ACC112 (cell line): ENCODE measurements around the gene DNMT3A.
"Not testable (repeated sequence)": the region's sequence is repeated elsewhere in the genome, so short reads cannot be mapped to it uniquely, and the experiment has no call there.

Experiments used
- H2AFZ ChIP-seq: fragments of 200-600 bp; sonication (generic); one replicate; pipeline ENCODE4 v1.6.0; 2017; ENCODE audit warnings: antibody characterized with exemption, low read length; ENCODE audit not compliant: unreplicated experiment
- H3K27ac ChIP-seq: fragments of 200-600 bp; sonication (generic); 2 replicates; pipeline ENCODE4 v1.5.1; 2014; ENCODE audit warnings: low read depth, mild to moderate bottlenecking, antibody characterized with exemption, low read length, moderate library complexity
- H3K27me3 ChIP-seq: fragments of 200-600 bp; sonication (generic); 2 replicates; pipeline ENCODE4 v1.6.1; 2014; ENCODE audit warnings: mild to moderate bottlenecking, antibody characterized with exemption, low read length, moderate library complexity, mixed read lengths; ENCODE audit not compliant: insufficient read depth
- H3K36me3 ChIP-seq: fragments of 200-600 bp; sonication (generic); 2 replicates; pipeline ENCODE4 v1.6.1; 2016; ENCODE audit warnings: mild to moderate bottlenecking, antibody characterized with exemption, low read length, moderate library complexity, mixed read lengths; ENCODE audit not compliant: insufficient read depth
- H3K4me1 ChIP-seq: fragments of 200-600 bp; sonication (generic); one replicate; pipeline ENCODE4 v1.6.1; 2016; ENCODE audit warnings: low read length, mixed read lengths; ENCODE audit not compliant: insufficient read depth, unreplicated experiment, control insufficient read depth
- H3K4me3 ChIP-seq: fragments of 200-600 bp; sonication (generic); 2 replicates; pipeline ENCODE4 v1.5.1; 2014; ENCODE audit warnings: mild to moderate bottlenecking, low read depth, low read length
- H3K79me2 ChIP-seq: fragments of 200-600 bp; sonication (generic); one replicate; pipeline ENCODE4 v1.6.0; 2016; ENCODE audit warnings: low read length; ENCODE audit not compliant: control insufficient read depth, unreplicated experiment, insufficient read depth

DNMT3A gene

GRCh38 chr2:25281941-25282340, 59.8 kb downstream of the DNMT3A start:
- no peak overlapping the region for H3K27ac ChIP-seq
- no peak overlapping the region for H2AFZ ChIP-seq
- H3K4me3 ChIP-seq = no peak overlapping the region
- H3K27me3 ChIP-seq = no peaks in the 10 kb centered on the region
- H3K79me2 ChIP-seq = no peaks in the 10 kb centered on the region
- H3K4me1 ChIP-seq = peaks cover 4% of the 10 kb centered on the region
- H3K36me3 ChIP-seq = no peaks in the 10 kb centered on the region

DNA sequence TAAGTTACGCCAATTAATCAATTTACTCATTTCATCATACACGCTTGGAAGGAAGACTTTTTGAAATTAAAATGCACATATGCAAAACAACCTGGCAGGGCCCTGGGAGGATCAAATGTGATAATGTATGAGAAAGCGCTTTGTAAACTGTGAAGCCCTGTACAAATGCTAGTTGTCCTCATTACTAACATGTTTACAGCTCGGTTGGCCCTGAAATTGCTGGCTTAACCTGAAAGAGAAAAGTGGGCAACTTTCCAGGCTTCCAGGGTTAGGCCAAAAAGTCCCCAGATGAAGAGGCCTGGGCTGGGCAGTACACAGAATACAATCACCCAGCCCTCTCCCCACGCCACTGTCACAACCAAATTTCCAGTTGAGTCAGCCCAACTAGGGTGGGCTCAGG, 60.2 kb downstream of the DNMT3A start:
- H3K4me3 ChIP-seq = no peak overlapping the region
- H3K36me3 ChIP-seq = no peaks in the 10 kb centered on the region
- H3K4me1 ChIP-seq = peaks cover 4% of the 10 kb centered on the region
- no peak overlapping the region for H3K27ac ChIP-seq
- no peaks in the 10 kb centered on the region for H3K79me2 ChIP-seq
- no peak overlapping the region for H2AFZ ChIP-seq
- H3K27me3 ChIP-seq = no peaks in the 10 kb centered on the region

DNA sequence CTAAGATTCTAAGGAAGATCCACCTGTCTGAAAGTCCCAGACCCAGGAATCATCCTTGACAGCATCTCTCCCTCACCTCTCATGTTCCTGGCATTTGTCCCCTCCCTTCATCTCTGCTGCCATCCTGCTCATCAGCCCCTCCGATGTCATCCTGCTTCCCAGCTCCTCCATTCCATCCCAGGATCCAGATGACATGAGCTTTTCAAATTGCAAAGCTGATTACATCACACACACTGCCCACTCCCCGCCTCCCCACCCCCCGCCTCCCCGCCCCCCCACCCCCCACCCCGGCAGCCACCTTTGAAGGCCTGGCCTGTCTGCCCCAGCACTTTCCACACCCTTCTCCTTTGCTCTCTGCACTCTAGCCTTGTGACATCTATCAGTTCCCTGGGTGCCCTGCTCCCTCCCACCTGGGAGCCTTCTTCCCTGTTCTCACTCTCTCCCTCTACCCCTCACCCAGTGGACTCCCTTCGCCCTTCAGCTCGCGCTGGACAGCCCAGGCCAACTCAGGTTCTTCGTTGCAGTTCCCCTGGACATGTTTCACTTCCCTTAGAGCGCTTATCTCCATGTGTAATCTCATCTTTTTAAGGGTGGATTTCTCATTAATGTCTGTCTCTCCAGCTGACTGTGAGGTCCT, 61.6 kb downstream of the DNMT3A start:
- no peak overlapping the region for H3K27ac ChIP-seq
- H3K4me3 ChIP-seq = no peak overlapping the region
- peaks cover 4% of the 10 kb centered on the region for H3K4me1 ChIP-seq
- no peaks in the 10 kb centered on the region for H3K27me3 ChIP-seq
- no peak overlapping the region for H2AFZ ChIP-seq
- no peaks in the 10 kb centered on the region for H3K79me2 ChIP-seq
- H3K36me3 ChIP-seq = no peaks in the 10 kb centered on the region

- Histone ChIP-seq H3K27me3 (no peaks in the 10 kb centered on the region), H3K4me3 (no peak overlapping the region)
Observed at GRCh38 chr2:25279091-25279651, 62.6 kb downstream of the DNMT3A start.

DNA sequence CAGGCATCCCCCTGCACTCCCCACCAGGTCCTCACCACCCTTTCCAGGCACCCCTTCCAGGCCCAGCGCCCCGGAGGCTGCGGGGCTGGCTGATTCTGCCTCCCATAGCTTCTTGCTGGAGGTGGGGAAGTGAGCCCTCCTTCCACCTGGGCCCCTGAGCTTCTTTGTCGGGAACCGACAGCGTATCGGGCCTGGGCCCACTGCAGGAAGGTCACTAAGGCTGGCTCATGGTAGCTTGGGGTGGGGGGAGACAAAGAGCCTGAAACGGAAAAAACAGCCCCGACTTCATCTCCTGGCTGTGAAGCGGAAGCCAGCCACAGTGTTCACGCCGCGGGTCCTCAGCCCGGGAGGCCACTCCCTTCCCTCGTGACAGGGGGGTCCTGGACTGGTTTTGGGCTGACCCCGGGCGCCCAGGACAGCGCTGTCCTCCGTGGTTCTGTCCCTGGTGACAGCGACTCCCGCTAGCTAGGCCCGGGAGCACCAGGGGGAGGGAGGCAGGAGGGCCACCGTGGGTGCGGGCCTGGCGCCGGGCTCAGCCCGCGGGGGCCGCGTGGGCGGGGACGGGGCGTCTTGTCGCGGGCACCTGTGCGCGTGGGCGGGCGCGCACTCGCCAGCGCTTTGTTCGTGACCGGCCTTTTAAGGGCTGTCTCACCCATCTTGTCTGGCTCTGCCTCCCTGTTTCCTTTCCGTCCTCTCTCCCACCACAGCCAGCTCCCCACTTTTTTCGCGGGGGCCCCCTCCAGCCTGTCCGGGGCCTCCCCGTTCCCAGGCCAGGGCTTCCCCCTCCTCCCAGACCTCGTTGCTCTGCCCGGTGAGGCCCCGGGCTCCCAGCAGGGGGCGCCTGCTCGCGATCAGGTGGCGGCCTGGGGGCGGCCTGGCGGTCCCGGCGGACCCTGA, 64.9 kb downstream of the DNMT3A start:
- Histone ChIP-seq H3K27me3 (no peaks in the 10 kb centered on the region), H3K36me3 (no peaks in the 10 kb centered on the region), H2AFZ (no peak overlapping the region), H3K27ac (no peak overlapping the region), H3K4me3 (no peak overlapping the region), H3K4me1 (peaks cover 4% of the 10 kb centered on the region), H3K79me2 (no peaks in the 10 kb centered on the region)

More at GRCh38 chr2:25279091-25279651, 62.6 kb downstream of the DNMT3A start:
- no peak overlapping the region for H2AFZ ChIP-seq
- no peaks in the 10 kb centered on the region for H3K79me2 ChIP-seq
- H3K36me3 ChIP-seq = no peaks in the 10 kb centered on the region
- H3K4me1 ChIP-seq = peaks cover 4% of the 10 kb centered on the region
- no peak overlapping the region for H3K27ac ChIP-seq

GRCh38 chr2:25275575-25275965, 66.2 kb downstream of the DNMT3A start:
- Histone ChIP-seq H3K4me3 (no peak overlapping the region), H3K79me2 (no peaks in the 10 kb centered on the region), H3K27ac (no peak overlapping the region), H3K36me3 (no peaks in the 10 kb centered on the region), H2AFZ (no peak overlapping the region), H3K27me3 (no peaks in the 10 kb centered on the region), H3K4me1 (peaks cover 4% of the 10 kb centered on the region)

DNA sequence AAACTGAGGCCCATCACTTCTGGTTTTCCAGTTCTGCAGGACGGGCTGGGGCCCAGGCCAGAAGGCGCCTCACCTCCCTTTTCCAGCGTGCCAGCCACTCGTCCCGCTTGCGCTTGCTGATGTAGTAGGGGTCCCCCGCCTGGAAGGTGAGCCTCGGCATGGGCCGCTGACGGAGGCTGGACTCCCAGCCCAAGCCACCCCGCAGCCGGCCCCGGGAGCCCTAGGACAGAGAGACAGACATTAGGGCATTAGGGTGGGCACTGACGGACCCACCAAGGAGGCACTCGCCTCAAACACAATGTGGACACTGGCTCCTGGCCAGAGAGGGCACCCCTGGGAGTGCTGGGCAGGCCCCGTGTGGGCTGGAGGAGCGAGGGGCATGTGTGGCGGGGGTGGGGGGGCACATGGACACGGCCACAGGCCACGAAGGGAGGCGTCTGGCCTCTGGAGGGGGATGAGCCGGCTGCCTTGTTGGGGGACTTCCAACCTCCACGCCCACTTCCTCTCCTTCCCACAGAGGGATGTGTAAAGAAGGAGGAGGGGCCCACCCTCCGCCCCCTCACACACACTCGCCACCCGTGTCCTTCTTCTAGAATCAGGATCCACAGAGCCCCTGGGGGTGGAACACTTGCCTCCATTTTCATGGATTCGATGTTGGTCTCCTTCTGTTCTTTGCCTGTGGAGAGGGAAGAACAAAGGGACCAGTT, 66.7 kb downstream of the DNMT3A start:
- Histone ChIP-seq H2AFZ (no peak overlapping the region), H3K36me3 (no peaks in the 10 kb centered on the region), H3K27me3 (no peaks in the 10 kb centered on the region), H3K4me3 (no peak overlapping the region), H3K79me2 (no peaks in the 10 kb centered on the region), H3K27ac (no peak overlapping the region), H3K4me1 (peaks cover 4% of the 10 kb centered on the region)

DNA sequence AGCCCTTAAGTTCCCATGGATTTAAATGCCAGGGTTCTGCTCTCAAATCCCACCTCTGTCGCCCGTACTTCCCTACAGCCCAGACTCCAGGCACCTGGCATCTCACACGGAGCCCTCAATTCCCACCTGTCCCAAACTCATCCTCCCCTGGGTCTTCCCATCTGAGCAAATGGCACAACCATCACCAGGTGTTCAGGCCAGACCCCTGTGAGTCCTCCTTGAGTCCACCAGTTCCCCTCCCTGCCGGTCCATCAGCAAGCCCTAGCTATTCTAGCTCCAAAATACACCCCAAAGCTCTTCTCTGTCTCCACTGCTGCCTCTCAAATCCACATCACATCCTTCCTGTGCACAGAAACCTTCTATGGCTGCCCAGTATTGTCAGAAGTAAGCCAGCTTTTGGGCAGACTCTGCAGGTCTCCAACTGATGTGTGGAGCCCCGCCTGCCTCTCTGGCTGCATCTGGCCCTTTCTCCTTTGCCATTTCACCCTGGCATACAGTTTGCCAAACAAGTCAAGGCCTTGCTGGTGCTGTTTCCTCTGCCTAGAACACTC, 67.7 kb downstream of the DNMT3A start:
- H3K27ac ChIP-seq = no peak overlapping the region
- no peak overlapping the region for H2AFZ ChIP-seq
- H3K36me3 ChIP-seq = no peaks in the 10 kb centered on the region
- no peaks in the 10 kb centered on the region for H3K4me1 ChIP-seq
- H3K4me3 ChIP-seq = no peak overlapping the region
- no peaks in the 10 kb centered on the region for H3K79me2 ChIP-seq
- H3K27me3 ChIP-seq = no peaks in the 10 kb centered on the region

DNA sequence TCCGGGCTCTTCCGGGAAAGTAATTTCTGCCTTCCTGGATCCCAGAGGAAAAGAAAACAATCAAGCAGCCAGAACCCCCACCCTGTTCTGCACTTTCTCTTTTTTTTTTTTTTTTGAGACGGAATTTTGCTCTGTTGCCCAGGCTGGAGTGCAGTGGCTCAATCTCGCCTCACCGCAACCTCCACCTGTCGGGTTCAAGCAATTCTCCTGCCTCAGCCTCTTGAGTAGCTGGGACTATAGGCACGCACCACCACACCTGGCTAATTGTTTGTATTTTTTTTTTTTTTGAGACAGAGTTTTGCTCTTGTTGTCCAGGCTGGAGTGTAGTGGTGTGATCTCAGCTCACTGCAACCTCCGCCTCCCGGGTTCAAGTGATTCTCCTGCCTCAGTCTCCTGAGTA, 69.0 kb downstream of the DNMT3A start:
- not testable (repeated sequence) for H3K4me1 ChIP-seq, H3K79me2 ChIP-seq, H2AFZ ChIP-seq, H3K36me3 ChIP-seq, H3K4me3 ChIP-seq, H3K27ac ChIP-seq, H3K27me3 ChIP-seq

DNA sequence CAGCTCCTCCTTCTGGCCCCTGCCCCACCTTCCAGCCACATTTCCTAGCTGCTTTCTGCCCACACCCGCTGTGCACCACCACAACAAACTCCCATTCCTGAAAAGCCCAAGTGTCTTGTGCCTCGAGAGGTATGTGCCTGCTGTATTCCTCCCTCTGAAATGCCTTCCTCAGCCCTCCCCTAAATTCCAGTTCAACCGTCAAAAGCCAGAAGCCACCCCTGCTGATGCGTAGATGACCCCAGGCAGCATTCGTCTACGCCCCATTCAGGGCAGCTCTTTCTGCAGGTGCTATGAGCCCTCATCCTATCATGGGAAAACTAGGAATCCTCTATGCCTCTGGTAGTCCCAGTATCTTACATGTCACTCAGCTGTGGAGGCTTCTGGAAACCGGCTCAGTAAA, 71.7 kb downstream of the DNMT3A start:
- Histone ChIP-seq H3K79me2 (no peaks in the 10 kb centered on the region), H3K4me1 (peaks cover 4% of the 10 kb centered on the region), H3K27me3 (no peaks in the 10 kb centered on the region), H3K27ac (no peak overlapping the region), H2AFZ (no peak overlapping the region), H3K4me3 (no peak overlapping the region), H3K36me3 (no peaks in the 10 kb centered on the region)
